Fibroblast of upper back skin (primary cell): ENCODE results near the gene NLRP6.
A peak's percentile ranks its signal among the peaks of the same experiment; 100 is the strongest.
"Not testable (repeated sequence)": the region's sequence is repeated elsewhere in the genome, so short reads cannot be mapped to it uniquely, and the experiment has no call there.

Source experiments
- DNase-seq: peaks from one replicate; pipeline ENCODE4 v3.0.0-alpha.2; 2013

The NLRP6 gene

GRCh38 chr11:278001-278951 lies at the start of gene NLRP6:
TSS of gene NLRP6 (plus strand) at chr11:278407. CDS start at chr11:278570, 163 bp downstream.
- DNase-seq = no peak

GRCh38 chr11:230431-230830 lies 47.8 kb upstream of the NLRP6 start:
- no peak for DNase-seq

- DNase-seq = no peak
These were observed 45.2 kb upstream of the NLRP6 start for GRCh38 chr11:232783-233565.

GRCh38 chr11:235180-235579 lies 43.0 kb upstream of the NLRP6 start:
- DNase-seq = no peak

GRCh38 chr11:235609-235996 lies 42.6 kb upstream of the NLRP6 start:
- no peak for DNase-seq

- DNase-seq = peak; percentile 79
These were observed 42.0 kb upstream of the NLRP6 start, which contains the start of gene SIRT3 for GRCh38 chr11:235997-236773. TSS of gene SIRT3 (minus strand) at chr11:236342. CDS start at chr11:236328, 14 bp downstream.

GRCh38 chr11:236774-237767 lies 41.1 kb upstream of the NLRP6 start, which contains the start of gene PSMD13:
TSS of gene PSMD13 (plus strand) at chr11:236976. CDS start at chr11:237050, 74 bp downstream.
- peak; percentile 73 for DNase-seq

- DNase-seq = not testable (repeated sequence)
These were observed 39.9 kb upstream of the NLRP6 start for GRCh38 chr11:238346-238745.

- no peak for DNase-seq
These were observed 37.9 kb upstream of the NLRP6 start for GRCh38 chr11:240315-240714.

GRCh38 chr11:241634-242033 lies 36.6 kb upstream of the NLRP6 start:
- DNase-seq = no peak

GRCh38 chr11:244376-244775 lies 33.8 kb upstream of the NLRP6 start:
- no peak for DNase-seq

GRCh38 chr11:249062-249461 lies 29.1 kb upstream of the NLRP6 start:
- DNase-seq = no peak

GRCh38 chr11:250274-250673 lies 27.9 kb upstream of the NLRP6 start:
- DNase-seq = no peak

GRCh38 chr11:250740-251299 lies 27.4 kb upstream of the NLRP6 start:
- peak; percentile 45 for DNase-seq

- no peak for DNase-seq
These were observed 26.7 kb upstream of the NLRP6 start for GRCh38 chr11:251550-251949.

GRCh38 chr11:252666-253065 lies 25.5 kb upstream of the NLRP6 start:
- no peak for DNase-seq

GRCh38 chr11:253160-253885 lies 24.9 kb upstream of the NLRP6 start:
- no peak for DNase-seq

GRCh38 chr11:253886-254270 lies 24.3 kb upstream of the NLRP6 start:
- DNase-seq = no peak

GRCh38 chr11:255176-255575 lies 23.0 kb upstream of the NLRP6 start:
- peak; percentile 57 for DNase-seq

- no peak for DNase-seq
These were observed 22.4 kb upstream of the NLRP6 start for GRCh38 chr11:255816-256215.
